ENCODE data around the gene ZDHHC20.

The ZDHHC20 gene

DNA sequence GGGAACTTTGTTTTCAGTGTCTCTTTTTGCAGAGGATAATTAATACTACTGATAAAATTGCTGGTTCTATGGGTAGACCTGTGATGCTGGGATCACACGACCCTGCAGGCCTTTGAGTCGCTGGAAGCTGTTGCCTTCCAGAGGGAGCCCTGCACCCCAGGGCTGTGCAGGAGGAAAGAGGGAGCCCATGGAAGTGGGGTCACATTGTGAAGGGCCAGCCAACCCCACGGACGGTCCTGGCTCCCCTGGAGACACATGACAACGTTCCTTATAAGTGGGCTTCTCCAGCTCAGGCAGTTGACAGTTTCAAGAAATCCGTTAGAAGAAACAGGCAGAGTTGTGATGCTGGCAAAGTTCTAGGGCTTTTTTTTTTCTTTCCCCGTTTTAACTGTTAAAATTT is 98.0 kb downstream of the ZDHHC20 start:
- no peak for DNase-seq (ENCODE audit: low spot score)

- no peak for DNase-seq (ENCODE audit: low spot score)
These were observed 98.6 kb downstream of the ZDHHC20 start for GRCh38 chr13:21360463-21360862.

GRCh38 chr13:21359855-21360254 is 99.2 kb downstream of the ZDHHC20 start:
- DNase-seq (ENCODE audit: low spot score) = no peak

DNA sequence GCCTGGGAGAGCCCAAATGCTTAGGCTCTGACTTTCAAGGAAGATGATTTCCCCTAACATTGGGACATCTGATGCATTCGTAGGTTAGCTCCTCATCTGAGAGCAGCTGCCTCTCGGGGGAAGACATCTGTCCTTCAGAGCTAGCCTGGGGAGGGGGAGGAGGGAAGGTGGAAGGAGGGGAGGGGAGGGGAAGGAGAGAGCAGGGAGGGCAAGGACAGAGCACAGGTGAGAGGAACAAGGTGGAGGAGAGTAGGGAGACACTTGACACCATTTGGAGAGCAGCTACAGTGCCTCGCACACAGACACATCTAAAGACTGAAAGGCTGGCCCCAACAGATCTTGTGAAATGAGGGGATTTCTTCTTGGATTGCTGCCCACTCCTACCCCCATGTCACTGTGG is 103.8 kb downstream of the ZDHHC20 start:
- no peak for DNase-seq (ENCODE audit: low spot score)

GRCh38 chr13:21354721-21355120 is 104.4 kb downstream of the ZDHHC20 start:
- no peak for DNase-seq (ENCODE audit: low spot score)

GRCh38 chr13:21348488-21349120 is 110.5 kb downstream of the ZDHHC20 start:
- DNase-seq (ENCODE audit: low spot score) = no peak

GRCh38 chr13:21347753-21348318 is 111.3 kb downstream of the ZDHHC20 start:
- no peak for DNase-seq (ENCODE audit: low spot score)

- DNase-seq (ENCODE audit: low spot score) = no peak
These were observed 114.4 kb downstream of the ZDHHC20 start for GRCh38 chr13:21344662-21345176.

DNA sequence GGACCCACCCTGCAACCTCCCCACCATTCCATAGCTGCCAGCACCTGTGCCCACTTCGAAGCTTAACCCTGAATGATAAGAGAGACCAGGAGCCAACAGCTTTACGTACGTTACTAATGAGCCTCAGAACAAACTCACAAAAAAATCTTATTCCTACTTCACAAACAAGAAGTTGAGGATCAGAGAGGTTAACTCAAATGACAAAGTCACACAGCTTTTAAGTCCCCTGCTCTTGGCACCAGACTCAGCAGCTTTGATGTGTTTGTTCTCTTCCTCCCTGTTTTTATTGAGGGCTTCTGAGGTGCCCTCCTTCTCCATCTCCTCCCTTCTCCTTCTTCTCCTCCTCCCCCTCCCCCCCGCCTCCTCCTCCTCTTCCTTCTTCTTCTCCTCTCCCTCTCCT is 115.4 kb downstream of the ZDHHC20 start:
- DNase-seq (ENCODE audit: low spot score) = no peak

DNA sequence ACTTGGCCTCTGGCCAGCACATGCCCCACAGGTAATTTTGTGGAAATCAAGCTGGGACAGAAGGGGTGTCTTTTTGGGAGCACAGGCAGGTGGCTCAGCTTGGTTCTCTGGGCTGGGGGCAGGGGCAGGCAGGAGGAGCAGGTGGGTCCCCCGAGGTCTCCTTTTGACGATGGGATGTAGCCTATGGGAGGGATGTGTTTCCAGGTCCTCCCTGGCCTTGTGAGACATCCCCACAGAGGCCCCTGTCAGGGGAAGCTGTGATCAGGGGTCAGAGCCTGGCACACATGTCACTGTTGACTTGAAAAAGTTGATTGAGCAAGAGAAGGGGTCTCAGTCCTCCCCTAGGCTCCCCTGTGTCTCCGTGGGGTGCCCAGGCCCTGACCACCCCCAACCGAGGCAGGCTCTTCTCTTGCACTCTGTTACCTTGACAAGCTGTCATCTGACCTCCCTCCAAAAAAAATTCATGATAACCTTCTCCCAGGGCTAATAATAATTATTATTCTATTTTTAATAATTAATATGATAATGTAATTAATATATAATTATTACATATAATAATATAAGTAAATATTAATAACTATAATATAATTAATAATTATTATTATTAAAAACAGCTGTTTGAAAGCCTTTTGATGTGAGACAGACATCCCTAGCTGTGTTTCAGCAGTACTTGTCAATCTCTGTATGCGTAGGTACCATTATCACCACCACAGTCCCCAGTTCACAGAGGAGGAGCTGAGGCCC is 116.2 kb downstream of the ZDHHC20 start:
- DNase-seq (ENCODE audit: low spot score) = no peak

DNA sequence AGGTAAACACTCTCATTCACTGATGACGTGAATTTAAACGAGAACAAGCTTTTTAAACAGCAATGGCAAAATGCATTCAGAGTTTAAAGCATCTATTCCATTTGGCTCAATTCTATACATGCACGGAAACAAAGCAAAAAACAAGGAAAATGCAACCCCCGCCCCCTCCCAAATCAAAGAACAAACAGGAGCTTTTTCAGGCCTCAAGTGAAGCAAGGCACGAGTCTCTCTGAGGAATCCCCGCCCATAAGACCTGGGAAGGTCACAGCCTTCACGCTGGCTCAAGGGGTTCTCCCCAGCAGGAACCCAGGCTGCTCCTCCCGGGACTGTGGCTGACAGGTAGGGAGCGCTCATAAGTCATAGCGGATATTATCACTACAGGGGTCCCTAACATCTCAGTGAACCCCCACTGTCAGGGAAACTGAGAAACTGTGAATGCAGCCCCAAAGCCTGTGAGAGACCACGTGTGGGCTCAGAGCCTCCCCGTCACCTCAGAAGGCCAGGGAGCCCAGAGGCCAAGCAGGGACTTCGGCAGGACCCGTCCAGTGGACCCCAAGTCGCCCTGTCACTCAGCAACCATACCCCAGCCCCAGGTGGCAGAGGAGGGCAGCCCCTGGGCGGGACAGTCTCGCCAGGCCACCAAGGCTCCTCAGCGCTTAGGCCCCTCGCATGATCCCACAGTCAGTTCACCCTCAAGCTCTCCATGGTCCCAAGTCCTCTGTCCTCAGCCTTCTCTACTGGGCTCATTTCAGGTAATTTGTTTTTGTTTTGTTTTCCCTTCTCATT is 117.3 kb downstream of the ZDHHC20 start:
- DNase-seq (ENCODE audit: low spot score) = no peak

- DNase-seq (ENCODE audit: low spot score) = no peak
These were observed 120.3 kb downstream of the ZDHHC20 start for GRCh38 chr13:21338639-21339278.

DNA sequence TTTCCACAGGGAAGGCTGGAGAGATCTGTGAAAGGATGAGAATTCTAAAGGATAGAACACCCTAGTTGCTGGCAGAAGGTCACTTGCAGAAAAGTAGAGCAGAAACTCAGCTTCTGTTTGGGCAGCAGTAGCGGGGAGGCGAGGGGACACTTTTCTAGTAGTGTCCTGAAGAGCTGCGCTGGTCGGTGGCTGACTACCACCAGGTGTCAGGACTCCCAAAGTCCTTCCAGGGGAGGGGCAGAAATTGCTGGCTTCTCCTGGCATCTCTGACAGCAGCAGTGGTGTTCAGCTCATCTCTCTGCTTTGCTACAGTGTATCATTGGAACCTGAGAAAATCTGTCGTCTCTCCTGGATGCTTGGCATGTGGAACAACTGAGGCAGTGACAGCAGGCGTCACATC is 120.9 kb downstream of the ZDHHC20 start:
- DNase-seq (ENCODE audit: low spot score) = peak; percentile 49

DNA sequence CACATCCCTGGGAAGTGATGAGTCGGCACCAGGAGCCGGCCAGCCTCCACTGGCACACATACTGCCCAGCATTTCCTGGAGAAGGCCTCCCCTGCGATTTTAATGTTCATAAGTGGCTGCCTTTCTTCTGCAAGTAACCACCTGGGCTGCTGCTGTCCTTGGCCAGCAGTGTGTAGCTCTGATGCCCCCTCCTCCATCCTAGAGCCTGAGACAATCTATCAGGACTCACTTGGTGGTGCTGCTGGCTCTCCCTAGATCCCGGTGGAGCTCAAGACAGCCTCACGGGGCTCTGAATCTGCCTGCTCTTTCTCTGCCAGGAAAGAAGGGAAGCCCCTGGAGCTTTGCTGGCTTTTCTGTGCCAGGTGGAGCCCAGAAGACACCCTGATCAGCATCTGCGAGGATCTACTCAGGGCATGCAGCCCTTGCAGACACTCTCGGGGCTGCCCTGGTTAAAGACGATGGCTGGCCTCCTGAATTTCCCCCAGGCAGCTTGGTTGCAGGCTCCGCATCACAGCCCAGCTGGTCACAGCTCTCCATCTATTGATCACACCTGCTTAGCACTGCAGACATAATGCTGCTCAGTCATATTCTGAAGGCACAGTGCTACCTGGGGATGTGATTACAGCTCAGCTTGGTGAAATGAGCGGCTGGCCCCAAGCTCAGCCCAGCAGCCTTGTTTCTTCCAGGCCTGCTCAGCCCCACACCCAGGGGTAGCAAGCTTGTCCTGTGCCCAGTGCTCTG is 122.3 kb downstream of the ZDHHC20 start:
- DNase-seq (ENCODE audit: low spot score) = peak; percentile 57

DNA sequence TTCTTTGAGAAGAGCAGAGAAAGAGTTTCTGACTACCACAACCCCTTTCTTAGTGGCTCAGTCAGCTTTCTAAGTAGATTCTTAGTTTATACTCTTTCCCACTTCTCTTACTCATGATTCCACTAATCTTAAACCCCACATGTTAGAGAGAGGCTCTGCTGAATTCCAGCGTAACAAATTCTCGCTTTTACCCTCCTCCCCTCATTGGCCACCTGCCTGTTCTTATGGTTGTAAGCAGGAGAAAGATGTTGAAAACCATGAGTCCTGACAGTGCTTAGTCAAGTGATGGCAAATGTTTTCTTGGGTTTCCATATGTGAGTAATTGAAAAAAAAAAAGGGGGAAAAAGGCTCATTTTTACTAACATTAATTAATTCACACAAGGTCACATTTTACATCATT is 125.9 kb downstream of the ZDHHC20 start:
- no peak for DNase-seq (ENCODE audit: low spot score)

- no peak for DNase-seq (ENCODE audit: low spot score)
These were observed 128.8 kb downstream of the ZDHHC20 start for GRCh38 chr13:21330126-21330861.

DNA sequence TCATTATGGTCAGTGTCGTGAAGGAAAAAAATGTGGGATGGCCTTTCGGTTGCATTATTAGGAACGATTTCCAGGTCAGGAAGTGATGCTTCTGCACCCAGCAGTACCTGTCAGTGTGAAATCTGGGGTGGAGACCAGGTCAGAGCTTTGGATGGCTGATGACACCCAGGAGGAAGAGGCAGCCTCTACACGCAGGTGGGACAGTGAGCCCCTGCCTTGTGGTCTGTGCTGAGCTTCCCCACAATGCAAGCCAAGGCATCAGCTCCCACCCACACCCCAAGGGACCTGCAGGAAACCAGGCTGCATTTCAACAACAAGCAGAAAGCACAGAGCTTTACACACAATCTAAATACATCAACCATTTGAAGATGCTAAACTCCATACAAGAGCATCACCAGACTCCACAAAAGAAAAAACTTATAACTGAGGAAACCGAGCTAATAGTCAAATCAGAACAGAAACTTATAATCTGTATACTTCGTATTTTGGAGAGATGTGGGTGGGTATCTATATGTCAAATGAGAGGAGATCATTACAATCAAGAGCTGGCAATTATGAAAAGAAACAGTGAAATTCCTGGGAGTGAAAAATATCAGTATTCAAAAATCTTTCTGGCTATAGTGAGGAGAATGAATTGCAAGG is 130.1 kb downstream of the ZDHHC20 start:
- no peak for DNase-seq (ENCODE audit: low spot score)

- DNase-seq (ENCODE audit: low spot score) = no peak
These were observed 130.9 kb downstream of the ZDHHC20 start for GRCh38 chr13:21328201-21328600.

- no peak for DNase-seq (ENCODE audit: low spot score)
These were observed 132.7 kb downstream of the ZDHHC20 start for GRCh38 chr13:21326155-21327031.
